ENCODE data around the gene CPNE4.

The CPNE4 gene

GRCh38 chr3:131811481-131811880 is 223.3 kb downstream of the CPNE4 start:
- TF ChIP-seq CTCF (IDR thresholded peaks at IDR 0.05; ENCODE audit: low read length) (no peak), EZH2phosphoT487 (IDR thresholded peaks at IDR 0.05; ENCODE audit: low read length) (no peak), EZH2 (optimal IDR thresholded peaks at IDR 0.05; ENCODE audit: low read depth, low read length) (no peak)
- no peaks in the 10 kb centered on the region for H4K20me1 ChIP-seq (ENCODE audit: insufficient read depth, low read length)
- no peaks in the 10 kb centered on the region for H3K36me3 ChIP-seq (replicated peaks; ENCODE audit: insufficient read depth, low read length)
- no peak overlapping the region for H3K9ac ChIP-seq (ENCODE audit: low read length)
- no peaks in the 10 kb centered on the region for H3K79me2 ChIP-seq (ENCODE audit: low read length)
- H3K4me1 ChIP-seq (ENCODE audit: low read length): no peaks in the 10 kb centered on the region
- H3K4me3 ChIP-seq (ENCODE audit: low read length): no peak overlapping the region
- H3K27me3 ChIP-seq (replicated peaks; ENCODE audit: insufficient read depth, low read length): no peaks in the 10 kb centered on the region
- no peaks in the 10 kb centered on the region for H3F3A ChIP-seq (ENCODE audit: insufficient read depth, low read length)
- no peak overlapping the region for H3K4me2 ChIP-seq (ENCODE audit: low read depth, low read length)
- no peak overlapping the region for H2AFZ ChIP-seq (ENCODE audit: low read length)
- H3K9me3 ChIP-seq (replicated peaks; ENCODE audit: insufficient read depth, low read length): no peaks in the 10 kb centered on the region
- no peak for DNase-seq
- no peaks in the 10 kb centered on the region for H3K9me2 ChIP-seq (replicated peaks; ENCODE audit: insufficient read depth, low read length)
- H3K27ac ChIP-seq (ENCODE audit: low read length): no peak overlapping the region

DNA sequence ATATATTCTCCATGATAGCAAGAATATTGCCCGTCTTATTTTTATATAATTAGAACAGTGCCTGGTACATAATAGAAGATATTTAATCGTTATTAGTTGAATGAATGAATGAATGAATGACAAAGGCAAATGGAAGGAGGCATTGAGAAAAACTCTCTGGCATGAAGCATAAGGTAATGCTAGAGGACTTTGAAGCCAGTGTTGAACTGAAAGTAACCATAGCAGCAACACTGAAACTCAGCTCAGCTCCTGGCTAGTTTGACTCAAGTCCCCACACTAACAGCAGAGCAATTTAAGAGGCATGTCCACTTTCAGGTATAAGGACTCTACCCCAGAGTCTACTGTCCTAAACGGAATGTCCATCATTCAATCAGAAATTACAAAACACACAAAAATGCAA is 227.0 kb downstream of the CPNE4 start:
- no peaks in the 10 kb centered on the region for H3K9me2 ChIP-seq (replicated peaks; ENCODE audit: insufficient read depth, low read length)
- no peak overlapping the region for H3K9ac ChIP-seq (ENCODE audit: low read length)
- no peak overlapping the region for H2AFZ ChIP-seq (ENCODE audit: low read length)
- no peak for TF ChIP-seq EZH2phosphoT487 (IDR thresholded peaks at IDR 0.05; ENCODE audit: low read length)
- TF ChIP-seq CTCF (IDR thresholded peaks at IDR 0.05; ENCODE audit: low read length): no peak
- TF ChIP-seq EZH2 (optimal IDR thresholded peaks at IDR 0.05; ENCODE audit: low read depth, low read length): no peak
- H3K4me2 ChIP-seq (ENCODE audit: low read depth, low read length): no peak overlapping the region
- H3K9me3 ChIP-seq (replicated peaks; ENCODE audit: insufficient read depth, low read length): no peaks in the 10 kb centered on the region
- no peak for DNase-seq
- no peaks in the 10 kb centered on the region for H4K20me1 ChIP-seq (ENCODE audit: insufficient read depth, low read length)
- H3K4me1 ChIP-seq (ENCODE audit: low read length): no peaks in the 10 kb centered on the region
- no peaks in the 10 kb centered on the region for H3F3A ChIP-seq (ENCODE audit: insufficient read depth, low read length)
- no peaks in the 10 kb centered on the region for H3K79me2 ChIP-seq (ENCODE audit: low read length)
- no peaks in the 10 kb centered on the region for H3K27me3 ChIP-seq (replicated peaks; ENCODE audit: insufficient read depth, low read length)
- H3K36me3 ChIP-seq (replicated peaks; ENCODE audit: insufficient read depth, low read length): no peaks in the 10 kb centered on the region
- H3K4me3 ChIP-seq (ENCODE audit: low read length): no peak overlapping the region
- H3K27ac ChIP-seq (ENCODE audit: low read length): no peak overlapping the region

GRCh38 chr3:131806736-131807135 is 228.1 kb downstream of the CPNE4 start:
- Histone ChIP-seq H3K27me3 (replicated peaks; ENCODE audit: insufficient read depth, low read length) (no peaks in the 10 kb centered on the region), H3K9ac (ENCODE audit: low read length) (no peak overlapping the region), H3K4me2 (ENCODE audit: low read depth, low read length) (no peak overlapping the region), H3K4me3 (ENCODE audit: low read length) (no peak overlapping the region), H4K20me1 (ENCODE audit: insufficient read depth, low read length) (no peaks in the 10 kb centered on the region), H3K36me3 (replicated peaks; ENCODE audit: insufficient read depth, low read length) (no peaks in the 10 kb centered on the region), H3F3A (ENCODE audit: insufficient read depth, low read length) (no peaks in the 10 kb centered on the region), H3K4me1 (ENCODE audit: low read length) (no peaks in the 10 kb centered on the region), H3K9me3 (replicated peaks; ENCODE audit: insufficient read depth, low read length) (no peaks in the 10 kb centered on the region), H3K79me2 (ENCODE audit: low read length) (no peaks in the 10 kb centered on the region), H3K27ac (ENCODE audit: low read length) (no peak overlapping the region), H2AFZ (ENCODE audit: low read length) (no peak overlapping the region), H3K9me2 (replicated peaks; ENCODE audit: insufficient read depth, low read length) (no peaks in the 10 kb centered on the region)
- TF ChIP-seq CTCF (IDR thresholded peaks at IDR 0.05; ENCODE audit: low read length) (no peak), EZH2phosphoT487 (IDR thresholded peaks at IDR 0.05; ENCODE audit: low read length) (no peak), EZH2 (optimal IDR thresholded peaks at IDR 0.05; ENCODE audit: low read depth, low read length) (no peak)
- DNase-seq: no peak
